Measurements from ENCODE around the gene PHF21B.

Gene PHF21B

DNA sequence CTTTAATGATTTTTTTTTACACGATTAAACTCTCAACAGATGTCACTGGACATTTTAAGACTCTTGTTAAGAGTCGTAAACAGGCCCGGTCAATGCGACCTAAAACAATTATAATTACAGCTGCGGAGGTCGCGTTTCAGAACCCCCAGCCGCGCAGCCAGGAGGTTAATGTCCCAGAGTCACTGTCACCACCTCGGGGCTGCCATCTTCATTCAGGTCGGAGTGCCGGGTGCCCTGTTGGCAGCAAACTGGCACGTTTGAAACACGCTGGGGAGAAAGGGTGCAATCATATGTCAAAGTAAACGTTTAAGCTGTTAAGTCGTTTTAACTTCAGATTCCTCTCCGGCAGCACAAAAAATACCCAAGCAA is 711 bp upstream of the PHF21B start:
- DNase-seq = no peak

DNA sequence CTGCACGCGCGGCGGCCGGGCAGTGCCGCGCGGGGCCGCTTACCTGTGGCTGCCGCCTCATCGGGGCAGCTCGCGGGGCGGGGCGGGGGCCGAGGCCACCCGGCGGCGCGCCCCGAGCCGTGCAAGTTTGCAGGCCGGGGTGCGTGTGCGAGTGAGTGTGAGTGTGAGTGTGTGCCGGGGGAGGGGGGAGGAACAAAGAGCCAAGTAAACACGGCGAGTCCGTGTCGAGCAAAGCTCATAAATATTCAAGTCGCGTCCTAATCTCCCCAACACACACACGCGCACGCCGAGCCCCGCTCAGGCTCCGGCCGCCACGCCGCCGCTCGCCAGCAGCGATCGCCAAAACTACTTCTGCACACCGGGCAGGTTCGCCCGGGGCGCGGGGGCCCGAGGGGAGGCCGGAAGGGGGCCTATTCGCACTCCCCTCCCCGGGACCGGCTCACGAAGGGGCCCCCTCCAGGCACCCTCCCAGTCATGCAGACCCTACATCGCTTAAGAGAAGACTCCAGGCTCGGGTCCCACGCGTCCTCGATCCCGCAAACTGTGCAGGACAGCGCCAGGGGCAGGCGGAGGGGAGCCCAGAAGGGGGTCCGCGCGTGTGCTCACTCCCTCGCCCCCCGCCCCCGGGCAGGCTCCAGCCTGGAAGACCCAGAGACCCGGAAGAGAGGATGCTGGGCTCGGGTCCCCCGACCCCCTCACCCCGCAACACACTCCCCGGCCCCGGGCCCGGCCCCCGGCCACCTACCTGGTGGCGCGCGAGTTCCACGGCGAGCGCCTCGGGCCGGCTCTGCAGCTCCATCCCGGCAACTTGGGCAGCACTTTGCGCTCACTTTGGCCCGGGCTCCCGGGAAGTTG is 827 bp downstream of the PHF21B start:
- DNase-seq = no peak

DNA sequence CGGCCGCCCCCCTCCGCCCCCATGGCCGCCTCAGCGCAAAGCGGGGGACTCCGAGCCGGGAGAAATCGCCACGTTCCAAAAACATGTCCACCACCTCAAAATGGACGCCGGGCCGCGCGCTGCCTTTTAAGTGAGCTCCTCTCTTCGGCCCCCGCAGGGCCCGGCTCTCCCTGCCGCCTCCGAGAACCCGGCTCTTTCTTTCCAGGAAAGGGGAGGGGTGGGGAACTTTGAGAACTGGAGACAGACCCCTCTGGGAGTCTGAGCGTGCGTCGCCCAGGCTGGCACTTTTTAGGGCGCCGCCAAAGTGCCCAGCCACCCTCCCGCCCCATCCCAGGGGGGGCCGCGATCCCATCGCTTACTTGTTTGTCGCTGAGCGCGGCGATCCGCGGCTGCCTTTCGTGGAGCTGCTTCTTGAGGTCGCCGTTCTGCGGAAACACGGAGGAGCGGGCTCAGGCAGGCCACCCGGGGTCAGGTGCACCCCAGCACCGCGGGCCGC is 1.6 kb downstream of the PHF21B start:
- DNase-seq = no peak

DNA sequence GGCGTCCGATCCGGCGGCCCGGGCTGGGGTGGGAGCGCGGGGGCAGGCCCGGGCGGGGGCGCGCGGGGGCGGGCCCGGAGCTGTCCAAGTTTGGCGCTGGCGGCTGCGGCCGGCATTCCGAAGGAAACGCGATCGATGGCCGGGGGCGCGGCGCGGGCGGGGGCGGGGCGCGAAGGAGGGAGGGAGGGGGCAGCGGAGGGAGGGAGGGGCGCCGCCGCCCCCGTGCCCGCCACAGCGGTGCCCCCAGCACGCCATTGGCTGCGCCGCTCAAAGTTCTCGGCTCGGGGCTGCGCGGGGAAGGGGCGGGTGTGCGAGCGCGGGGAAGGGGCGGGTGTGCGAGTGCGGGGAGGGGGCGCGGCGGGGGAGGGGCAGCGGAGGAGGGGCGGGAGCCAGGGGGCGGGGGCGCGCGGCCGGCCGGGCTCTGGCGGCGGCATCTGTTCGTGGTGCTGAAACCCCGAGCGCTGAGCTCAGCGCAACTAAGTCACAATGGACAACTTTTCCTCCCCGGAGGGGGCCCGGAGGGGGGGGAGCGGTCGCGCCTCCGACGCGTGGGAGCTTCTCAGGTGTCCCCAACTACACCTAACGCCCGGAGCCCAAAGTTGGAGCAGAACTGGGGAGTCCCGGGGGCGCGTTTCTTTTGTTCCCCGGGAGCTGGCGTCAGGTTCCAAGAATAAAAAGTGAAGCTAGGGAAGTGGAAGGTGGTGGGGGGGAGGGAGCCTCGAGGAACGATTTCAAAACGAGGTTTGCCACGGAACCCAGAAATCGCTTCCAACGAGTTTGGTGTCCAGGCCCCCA is 2.2 kb downstream of the PHF21B start:
- DNase-seq = no peak

DNA sequence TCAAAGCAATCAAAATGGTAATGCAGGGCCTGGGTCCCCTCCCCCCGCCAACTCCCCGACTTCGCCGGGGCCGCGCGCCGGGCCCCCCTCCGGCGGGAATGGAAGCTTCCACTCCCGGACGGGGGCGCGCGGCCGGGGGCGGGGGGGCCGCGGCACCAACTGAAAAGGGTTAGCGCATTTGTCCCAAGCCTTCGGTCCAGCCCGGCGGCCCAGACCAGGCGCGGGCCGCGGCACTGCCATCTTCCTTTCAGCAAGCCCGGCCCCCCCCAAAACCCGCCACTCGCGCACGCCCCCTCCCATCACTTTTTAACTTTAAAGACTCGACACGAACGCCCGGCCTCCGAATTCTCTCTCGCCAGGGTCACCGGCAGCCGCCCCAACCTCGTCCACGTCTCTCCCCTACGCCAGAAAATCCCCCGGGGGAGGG is 2.8 kb downstream of the PHF21B start:
- no peak for DNase-seq

DNA sequence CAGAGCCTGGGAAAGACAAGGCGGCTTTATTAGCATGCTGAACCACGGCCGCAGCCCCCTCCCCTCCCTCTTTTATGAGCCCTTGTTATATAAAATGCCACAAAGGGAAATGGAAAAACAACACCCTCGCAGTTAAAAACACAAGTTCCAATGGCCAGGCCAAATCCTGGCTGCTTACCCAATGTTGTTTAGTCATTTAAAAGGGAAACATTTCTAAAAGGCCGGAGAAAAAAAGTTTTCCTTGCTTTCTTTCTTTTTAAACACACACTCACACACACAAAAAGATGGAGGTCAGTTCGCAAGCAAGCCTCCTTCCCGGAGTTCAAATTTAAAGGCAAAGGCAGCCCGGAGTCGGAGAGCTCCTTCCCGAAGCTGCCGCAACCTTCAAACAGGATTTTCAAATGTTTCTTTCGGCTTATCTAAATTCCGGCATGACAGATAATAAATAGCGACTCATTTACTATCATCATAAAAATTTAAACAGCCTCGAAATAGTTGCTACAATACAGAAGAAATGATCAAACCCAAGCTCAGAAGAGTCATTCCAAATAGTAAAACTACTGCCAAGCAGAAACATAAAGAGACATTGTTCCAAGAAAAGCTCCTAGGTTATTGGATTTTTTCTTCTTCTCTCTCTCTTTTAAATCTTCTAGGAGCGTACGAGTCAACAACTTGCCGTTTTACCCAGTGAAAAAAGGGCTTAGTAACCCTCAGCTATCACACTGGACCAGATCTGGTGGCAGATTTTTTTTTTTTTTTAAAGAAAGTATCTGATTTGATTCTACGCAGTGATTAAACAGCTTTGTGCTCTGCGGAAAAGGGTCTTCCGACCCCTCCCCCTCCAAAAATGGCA is 3.5 kb downstream of the PHF21B start:
- DNase-seq = no peak

DNA sequence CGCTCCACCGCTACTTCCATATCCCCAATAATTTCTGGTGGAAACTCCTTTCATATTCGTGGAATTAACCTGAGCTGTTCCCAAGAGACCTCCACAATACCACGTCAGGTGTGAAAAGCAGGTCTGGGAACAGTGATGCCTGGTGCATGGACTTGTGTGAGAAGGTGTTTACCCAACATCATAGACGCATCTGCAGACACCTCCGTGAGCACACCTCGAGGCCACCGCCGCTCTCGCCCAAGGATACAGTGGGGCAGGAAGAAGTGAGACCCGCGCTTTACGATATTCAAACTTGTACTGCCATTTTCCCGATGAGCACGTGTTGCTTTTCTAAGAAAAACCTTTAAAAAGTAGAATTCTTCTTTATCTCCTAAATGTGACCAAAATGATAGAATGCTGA is 8.2 kb downstream of the PHF21B start:
- no peak for DNase-seq

DNA sequence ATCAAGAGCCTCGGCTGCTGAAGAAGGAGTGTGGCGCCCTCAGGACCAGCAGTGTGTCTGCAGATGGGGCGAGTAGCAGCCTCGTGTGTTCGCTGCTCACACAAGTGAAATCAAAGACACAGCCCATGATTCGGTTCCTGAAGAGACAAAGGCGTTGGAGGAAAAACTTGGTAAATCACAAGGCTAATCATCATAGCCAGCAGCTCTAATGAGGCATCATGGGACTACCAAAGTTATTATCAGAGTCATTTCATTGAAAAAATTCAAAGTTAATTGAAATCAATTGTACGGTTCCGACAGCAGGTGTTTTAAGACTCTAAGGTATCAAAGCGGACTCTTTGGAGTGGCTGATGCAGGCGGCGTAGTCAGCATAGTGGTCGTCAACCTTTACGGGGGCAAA is 9.5 kb downstream of the PHF21B start:
- DNase-seq = no peak

DNA sequence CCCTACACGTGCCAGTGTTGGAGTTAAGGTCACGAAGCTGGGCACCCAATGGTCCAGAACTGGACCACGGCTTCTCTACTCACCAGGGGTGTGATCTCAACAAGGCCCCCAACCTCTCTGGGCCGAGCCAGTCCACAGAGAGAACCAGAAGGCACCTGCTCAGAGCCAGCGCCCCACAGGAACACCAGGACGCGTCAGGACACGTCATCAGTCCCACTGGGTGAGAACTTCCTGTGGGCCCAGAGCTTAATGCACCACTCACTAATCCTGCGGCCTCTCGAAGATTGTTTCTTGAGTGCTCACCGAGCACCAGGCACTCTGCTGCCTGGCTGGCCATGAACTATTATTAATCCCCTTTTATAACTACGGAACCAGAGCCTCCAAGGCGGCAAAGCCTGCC is 10.1 kb downstream of the PHF21B start:
- no peak for DNase-seq

DNA sequence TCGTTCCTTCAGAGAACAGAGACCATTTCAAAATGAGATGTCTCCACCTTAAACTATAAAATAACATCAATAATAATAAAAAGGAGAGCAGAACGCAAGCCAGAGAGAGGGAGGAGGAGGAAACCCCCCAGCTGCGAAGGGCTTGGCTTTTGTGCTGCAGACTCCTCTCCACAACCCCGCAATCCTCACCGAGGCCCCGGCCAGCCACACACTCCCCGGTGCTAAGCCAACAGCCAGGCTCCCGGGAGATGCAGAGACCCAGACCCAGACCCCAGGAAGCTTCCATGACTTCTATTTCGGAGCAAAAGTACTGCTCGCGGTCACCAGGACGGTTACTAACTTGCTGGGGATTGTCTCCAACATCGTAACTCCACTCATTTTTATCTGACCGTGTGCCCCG is 10.6 kb downstream of the PHF21B start:
- no peak for DNase-seq

DNA sequence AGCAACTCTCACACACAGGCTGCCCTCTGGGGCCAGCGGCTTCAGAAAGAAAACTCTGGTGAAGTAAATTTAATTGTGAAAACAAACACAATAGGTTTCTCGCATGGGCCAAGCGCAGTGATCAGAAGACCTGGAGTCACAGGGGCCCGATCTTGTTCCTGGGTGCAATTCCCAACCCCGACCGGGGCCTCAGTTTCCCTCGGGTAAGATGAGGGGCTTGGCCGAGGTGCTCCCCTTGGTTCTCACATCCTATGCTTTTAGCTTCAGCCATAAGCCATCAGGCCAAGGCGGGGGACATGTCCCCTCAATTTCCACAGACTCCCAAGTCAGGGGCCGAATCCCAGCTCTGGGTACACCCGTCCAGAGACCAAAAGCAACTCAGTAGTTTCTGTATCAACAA is 11.5 kb downstream of the PHF21B start:
- no peak for DNase-seq

DNA sequence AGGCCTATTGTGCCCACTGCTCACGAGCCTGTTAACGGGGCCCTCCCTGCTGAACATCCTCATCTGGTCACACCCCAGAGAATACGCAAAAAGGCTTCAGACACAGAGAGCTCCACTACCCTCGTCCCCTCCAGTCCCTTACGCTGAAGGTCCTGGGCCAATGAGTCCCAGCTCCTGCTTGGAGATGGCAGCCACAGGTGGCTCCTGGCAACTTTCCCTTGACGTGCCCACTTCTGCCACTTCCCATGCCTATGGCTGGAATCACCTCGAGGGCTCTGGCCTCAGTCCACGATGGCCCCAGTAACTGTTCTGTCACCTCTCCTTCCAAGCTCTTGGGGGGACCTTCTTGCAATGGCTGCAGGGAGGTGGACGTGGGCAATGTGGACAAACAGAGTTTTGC is 12.7 kb downstream of the PHF21B start:
- no peak for DNase-seq

DNA sequence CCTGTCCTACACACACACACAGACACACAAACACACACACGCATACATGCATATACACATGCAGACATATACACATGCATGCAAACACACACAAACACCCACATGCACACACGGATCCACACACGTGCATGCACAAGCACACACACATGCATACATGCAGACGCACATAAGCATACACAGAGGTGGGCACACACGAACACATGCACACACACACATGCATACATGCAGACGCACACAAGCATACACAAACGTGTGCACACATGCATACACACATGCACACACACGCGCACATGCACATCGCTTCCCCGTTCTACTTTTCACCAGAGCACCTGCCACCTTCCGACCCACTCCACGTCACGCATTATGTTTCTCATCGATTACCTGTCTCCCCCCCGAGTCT is 13.2 kb downstream of the PHF21B start:
- no peak for DNase-seq

DNA sequence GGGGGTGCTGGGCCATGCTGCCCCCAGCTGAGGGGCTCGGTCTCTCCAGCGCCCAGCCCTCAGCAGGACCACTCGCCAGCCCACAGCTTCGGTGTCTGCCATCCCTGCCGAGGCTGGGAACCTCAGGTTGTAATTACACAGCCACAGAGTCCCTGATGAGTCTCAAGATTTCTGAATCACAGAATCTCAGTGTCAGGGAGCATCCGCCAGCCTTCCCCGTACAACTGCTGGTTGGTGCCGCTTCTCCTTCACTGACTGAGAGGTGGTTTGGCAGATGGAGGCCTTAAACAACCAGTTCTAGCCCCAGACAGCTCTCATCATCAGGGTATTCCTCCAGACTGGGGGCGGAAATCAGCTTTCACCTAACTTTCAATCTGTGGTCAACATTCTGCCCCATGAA is 13.7 kb downstream of the PHF21B start:
- no peak for DNase-seq

DNA sequence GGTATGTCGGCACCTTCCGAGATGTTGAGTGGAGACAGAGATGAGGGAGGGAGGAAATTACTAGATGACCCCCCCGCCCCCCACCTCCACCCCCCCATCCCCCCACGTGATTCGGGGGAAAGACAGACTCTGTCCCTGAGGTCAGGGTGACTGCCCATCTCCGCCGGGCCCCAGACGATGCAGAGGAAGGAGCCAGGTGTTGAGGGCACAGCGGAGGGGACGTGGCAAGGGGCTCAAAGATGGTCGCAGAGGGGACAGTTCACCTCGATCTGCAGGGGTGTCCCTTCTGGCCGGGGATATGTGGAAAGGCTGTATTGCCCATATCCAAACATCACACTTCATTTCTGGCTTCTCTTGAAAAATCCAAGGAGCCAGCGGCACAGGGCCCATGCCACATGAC is 14.1 kb downstream of the PHF21B start:
- no peak for DNase-seq

DNA sequence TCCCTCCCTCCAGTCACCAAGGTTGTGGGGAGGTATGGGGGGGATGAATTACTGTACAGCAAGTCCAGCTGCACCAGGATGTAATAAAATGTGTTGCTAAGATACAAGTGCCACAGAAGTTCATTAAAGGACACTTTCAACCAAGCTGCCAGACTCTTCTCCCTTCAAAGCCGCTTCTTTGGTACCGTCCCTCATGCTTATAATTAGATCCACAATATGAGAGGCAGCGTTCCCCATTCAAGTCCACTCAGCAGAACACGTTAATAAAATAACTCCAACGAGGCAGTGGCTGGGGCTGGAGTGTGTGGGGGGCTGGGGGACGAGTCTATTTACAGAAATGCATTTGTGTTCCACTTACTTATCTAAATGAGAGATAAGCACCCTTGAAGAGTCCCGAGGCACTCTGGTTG is 14.7 kb downstream of the PHF21B start:
- DNase-seq = no peak

DNA sequence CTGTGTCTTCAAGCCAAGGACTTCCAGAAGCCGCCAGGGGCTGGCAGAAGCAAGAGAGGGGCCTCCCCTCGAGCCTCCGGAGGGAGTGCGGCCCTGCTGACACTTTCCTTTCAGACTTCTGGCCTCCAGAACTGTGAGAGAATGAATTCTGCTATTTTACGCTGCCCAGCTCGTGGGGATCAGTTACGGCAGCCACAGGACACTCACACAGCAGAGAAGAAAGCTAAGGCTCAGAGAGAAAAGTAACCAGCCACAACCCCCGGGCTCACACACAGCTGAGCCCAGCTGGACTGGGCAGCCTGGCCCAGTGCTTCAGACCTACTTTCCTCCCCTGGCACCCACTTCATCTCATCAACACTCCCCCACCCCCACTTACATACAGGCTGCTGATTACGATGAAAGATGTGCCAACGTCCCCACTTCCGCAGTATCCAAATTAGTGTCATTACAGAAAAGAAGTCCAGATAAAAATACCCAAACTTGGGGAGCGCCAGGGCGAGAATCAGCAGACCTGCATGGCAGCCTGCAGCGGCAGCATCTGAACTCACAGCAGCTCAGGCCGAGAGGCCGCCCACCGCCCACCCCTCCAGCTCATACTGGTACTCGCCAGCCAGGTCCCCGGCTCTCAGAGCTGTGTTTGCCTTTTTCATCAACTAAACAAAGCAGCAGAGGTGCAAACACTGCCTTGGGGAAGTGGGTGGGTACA is 15.3 kb downstream of the PHF21B start:
- no peak for DNase-seq

DNA sequence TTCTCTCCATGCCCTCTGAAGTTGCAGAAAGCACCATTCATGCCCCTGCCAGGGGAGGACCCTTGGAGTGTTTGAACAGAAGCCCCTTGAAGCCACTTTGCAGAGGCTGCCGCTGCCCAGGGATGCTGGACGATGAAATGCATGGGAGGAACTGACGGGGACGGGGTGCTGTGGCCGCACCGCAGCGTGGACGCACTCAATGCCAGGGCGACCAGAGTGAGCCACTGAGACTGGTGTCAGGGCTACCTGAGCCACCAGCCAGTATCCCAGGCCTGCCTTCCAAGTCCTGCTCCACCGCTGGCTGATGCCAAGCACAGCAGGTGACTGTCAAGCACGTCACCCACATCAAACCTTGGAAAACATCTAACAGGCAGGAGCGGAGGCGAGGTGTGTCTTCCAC is 17.6 kb downstream of the PHF21B start:
- DNase-seq = no peak

DNA sequence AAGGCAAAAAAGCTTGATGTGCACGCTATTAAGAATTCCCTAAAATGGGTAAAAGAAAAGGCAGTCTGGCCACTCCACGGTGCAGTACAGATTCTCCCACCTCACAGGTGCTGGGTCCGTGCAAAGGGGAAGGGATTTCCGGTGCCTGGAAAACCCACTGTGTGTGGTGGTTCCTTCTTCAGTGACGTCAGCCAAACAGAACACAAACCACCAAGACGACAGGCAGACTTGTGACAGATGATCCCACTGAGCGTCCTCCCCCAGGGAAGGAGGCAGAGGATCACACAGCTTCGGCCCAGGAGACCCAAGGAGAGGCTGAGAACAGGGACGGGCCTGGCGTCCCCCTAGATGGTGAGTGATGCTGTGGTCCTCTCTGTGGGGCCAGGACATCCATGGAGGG is 18.6 kb downstream of the PHF21B start:
- no peak for DNase-seq

DNA sequence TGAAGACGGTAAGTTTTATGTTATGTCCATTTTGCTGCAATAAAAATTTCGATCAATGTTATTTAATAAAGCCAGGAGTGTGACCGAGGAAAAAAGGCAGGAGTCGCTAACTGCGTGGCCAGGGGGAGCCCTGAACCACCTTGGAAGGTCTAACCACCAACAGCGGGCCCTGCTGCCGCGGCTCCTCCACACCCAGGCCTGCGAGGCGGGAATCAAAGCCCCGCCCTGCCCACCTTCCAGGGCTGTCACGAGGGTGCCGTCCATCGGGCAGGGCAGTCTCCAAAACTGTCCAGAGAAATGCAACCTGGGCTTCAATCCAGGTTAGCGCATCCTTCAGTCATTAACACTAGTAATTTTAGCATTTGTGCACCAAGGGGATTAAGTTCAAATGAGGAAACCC is 19.0 kb downstream of the PHF21B start:
- no peak for DNase-seq

DNA sequence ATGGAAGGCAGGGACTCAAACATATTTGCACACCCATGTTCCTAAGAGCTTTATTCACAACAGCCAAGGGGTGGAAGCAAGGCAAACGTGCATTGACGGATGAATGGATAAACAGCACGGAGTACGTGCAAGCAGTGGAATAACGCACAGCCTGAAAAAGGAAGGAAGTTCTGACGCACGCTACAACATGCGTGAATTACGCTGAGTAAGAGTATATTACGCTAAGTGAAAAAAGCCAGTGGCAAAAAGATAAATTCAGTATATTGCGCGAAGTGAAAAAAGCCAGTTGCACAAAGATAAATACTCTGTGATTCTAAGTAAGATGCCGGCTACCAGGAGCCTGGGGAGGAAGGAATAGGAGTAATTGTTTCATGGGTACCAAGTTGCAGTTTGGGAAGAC is 19.5 kb downstream of the PHF21B start:
- no peak for DNase-seq

DNA sequence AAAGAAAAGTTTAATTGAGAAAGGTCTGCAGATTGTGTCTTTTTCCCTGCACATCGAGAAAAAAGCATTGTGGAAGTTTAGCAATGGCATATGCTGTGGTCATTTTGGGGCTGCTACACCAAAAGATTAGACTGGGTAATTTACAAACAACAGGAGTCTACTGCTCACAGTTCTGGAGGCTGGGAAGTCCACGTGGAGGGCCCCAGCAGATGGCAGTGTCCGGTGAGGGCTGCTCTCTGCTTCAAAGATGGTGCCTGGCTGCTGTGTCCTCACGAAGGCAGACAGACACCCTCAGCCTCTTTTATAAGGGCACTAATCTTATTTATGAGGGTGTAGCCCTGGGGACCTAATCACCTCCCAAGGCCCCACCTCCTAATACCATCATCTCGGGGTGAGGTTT is 21.1 kb downstream of the PHF21B start:
- DNase-seq = no peak

DNA sequence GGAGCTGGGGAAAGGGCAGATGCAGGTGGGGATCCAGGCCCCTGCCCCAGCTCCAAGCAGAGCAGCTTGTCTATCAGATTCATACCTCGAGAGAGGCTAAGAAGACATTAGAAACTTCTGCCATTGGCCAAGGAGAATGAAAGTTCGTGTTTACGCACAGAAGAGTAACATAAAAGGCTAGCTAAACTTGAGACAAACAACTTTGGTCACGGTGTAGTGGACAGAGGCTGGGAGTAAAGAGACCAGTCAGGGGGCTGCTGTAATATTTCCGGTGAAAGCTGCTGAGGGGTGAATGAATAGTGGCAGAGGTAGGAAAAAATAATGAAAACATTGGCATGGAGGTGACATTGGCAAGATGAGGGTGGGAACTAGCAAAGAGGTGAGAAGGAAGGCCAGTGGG is 22.9 kb downstream of the PHF21B start:
- DNase-seq = no peak

Measured in CD4-positive, alpha-beta T cell treated with Interleukin-21 for 1 hour (primary cell).